Caco-2 (cell line): ENCODE measurements around the gene CS. TPM values are rescaled to one million over a fixed set of nuclear protein-coding genes. Genes with fewer than 3 reads are reported as not detected.

ENCODE experiments used
- BruUV-seq: library from RNA; stranded (reverse); fragments of 400-500 nt; replicated peaks from 2 replicates; lab custom pipeline; 2021; lab: Mats Ljungman, UMichigan
- CTCF ChIA-PET: fragments of 300-600 bp; sonication (Branson Sonifier 250); formaldehyde crosslinking; loops from one replicate; lab custom pipeline; 2022; ENCODE audit warnings: antibody characterized with exemption; lab: Charles Lee
- POLR2A ChIA-PET: fragments of 300-600 bp; sonication (Branson Sonifier 250); formaldehyde crosslinking; loops from one replicate; lab custom pipeline; 2022; ENCODE audit warnings: antibody characterized with exemption; lab: Charles Lee
- DNase-seq, 2 experiments: peaks; one replicate each; pipeline versions ENCODE4 v3.0.0 to v3.0.0-alpha.2; 2020 to 2022
- H3K27me3 ChIP-seq: replicated peaks from 2 replicates; pipeline ENCODE4 v1.6.0; 2011; ENCODE audit warnings: low read length; ENCODE audit not compliant: control insufficient read depth, insufficient read depth
- H3K36me3 ChIP-seq: 2 replicates; pipeline ENCODE4 v1.5.1; 2011; ENCODE audit warnings: low read length; ENCODE audit not compliant: control insufficient read depth, insufficient read depth
- H3K4me1 ChIP-seq: fragments of 250-450 bp; sonication (Bioruptor Pico); 2 replicates; pipeline ENCODE4 v1.5.1; 2020; ENCODE audit warnings: mild to moderate bottlenecking
- H3K4me3 ChIP-seq: 2 replicates; pipeline ENCODE4 v1.5.1; 2011; ENCODE audit warnings: low read depth, mild to moderate bottlenecking, control low read depth, low read length
- H3K9me3 ChIP-seq: fragments of 250-450 bp; sonication (Bioruptor Pico); 2 replicates; pipeline ENCODE4 v1.5.1; 2020; ENCODE audit warnings: mild to moderate bottlenecking, moderate library complexity
- H3K27ac Mint-ChIP-seq: one replicate; pipeline ENCODE4 v1.8.0; 2022; ENCODE audit warnings: mixed read lengths; ENCODE audit not compliant: unreplicated experiment
- H3K27me3 Mint-ChIP-seq: one replicate; pipeline ENCODE4 v1.8.0; 2022; ENCODE audit warnings: mixed read lengths; ENCODE audit not compliant: insufficient read depth, unreplicated experiment
- H3K36me3 Mint-ChIP-seq: one replicate; pipeline ENCODE4 v1.8.0; 2022; ENCODE audit warnings: mild to moderate bottlenecking, mixed read lengths; ENCODE audit not compliant: insufficient read depth, unreplicated experiment
- H3K4me1 Mint-ChIP-seq: one replicate; pipeline ENCODE4 v1.8.0; 2022; ENCODE audit warnings: low read depth, mixed read lengths; ENCODE audit not compliant: unreplicated experiment
- H3K4me3 Mint-ChIP-seq: one replicate; pipeline ENCODE4 v1.8.0; 2022; ENCODE audit warnings: mild to moderate bottlenecking, moderate library complexity, mixed read lengths; ENCODE audit not compliant: unreplicated experiment
- H3K9me3 Mint-ChIP-seq: one replicate; pipeline ENCODE4 v1.8.0; 2022; ENCODE audit warnings: mixed read lengths; ENCODE audit not compliant: unreplicated experiment
- CTCF ChIP-seq, 2 experiments: fragments of 200-600 bp in 1 of 2; IDR thresholded peaks; 1 replicate in 1 of 2; 2 replicates in 1 of 2; pipeline versions ENCODE4 v1.5.1 to v1.8.0; 2011 to 2022; ENCODE audit warnings: antibody characterized with exemption in 1 of 2, control low read depth in 1 of 2, inconsistent platforms in 1 of 2, low read depth in 1 of 2, low read length in 1 of 2, mild to moderate bottlenecking in 1 of 2, moderate library complexity in 1 of 2; ENCODE audit not compliant: insufficient read depth in 1 of 2, severe bottlenecking in 1 of 2, unreplicated experiment in 1 of 2
- intact Hi-C: fragments of 100-400 bp; cut with micrococcal nuclease; formaldehyde crosslinking; loops from one replicate; pipeline ENCODE4 v1.10.0; 2022; ENCODE audit not compliant: unreplicated experiment
- total RNA-seq: library from RNA; stranded (reverse); gene quantifications from 2 replicates; pipeline ENCODE4 v1.2.3, GENCODE V29; 2022

CS gene
- total RNA-seq, 1 experiment from 2014 or later, result 241 TPM

GRCh38 chr12:56242986-56243385 lies 57.1 kb downstream of the CS start:
- DNase-seq, result no peak
- Mint-ChIP-seq H3K27me3 (no peaks in the 10 kb centered on the region), H3K4me3 (no peak overlapping the region), H3K36me3 (peaks cover 46% of the 10 kb centered on the region), H3K27ac (no peak overlapping the region), H3K9me3 (no peaks in the 10 kb centered on the region), H3K4me1 (peaks cover 17% of the 10 kb centered on the region)
- TF ChIP-seq CTCF (IDR thresholded peaks at IDR 0.05; ENCODE audit: insufficient read depth in 1 of 2, low read depth in 1 of 2, low read length in 1 of 2, severe bottlenecking in 1 of 2, unreplicated experiment in 1 of 2), result no peak
- no TSS peak for BruUV-seq
- Histone ChIP-seq H3K27me3 (no peaks in the 10 kb centered on the region), H3K9me3 (no peaks in the 10 kb centered on the region), H3K4me1 (peaks cover 8% of the 10 kb centered on the region; the same call in 1 of the 2 replicates), H3K36me3 (no peaks in the 10 kb centered on the region), H3K4me3 (no peak overlapping the region)
- intact Hi-C loops, result no loop called here
- POLR2A ChIA-PET, result no interaction called here
- CTCF ChIA-PET, result no interaction called here

- Histone ChIP-seq H3K4me3 (no peak overlapping the region), H3K4me1 (peaks cover 8% of the 10 kb centered on the region; the same call in 1 of the 2 replicates), H3K36me3 (no peaks in the 10 kb centered on the region; the same call in 1 of the 2 replicates), H3K27me3 (no peaks in the 10 kb centered on the region), H3K9me3 (no peaks in the 10 kb centered on the region)
- Mint-ChIP-seq H3K9me3 (no peaks in the 10 kb centered on the region), H3K27ac (peak overlapping the region; percentile 45), H3K36me3 (peaks cover 45% of the 10 kb centered on the region), H3K27me3 (no peaks in the 10 kb centered on the region), H3K4me3 (no peak overlapping the region), H3K4me1 (peaks cover 17% of the 10 kb centered on the region)
- CTCF ChIA-PET, result no interaction called here
- intact Hi-C loops, result no loop called here
- BruUV-seq, result TSS peak; percentile 6
- POLR2A ChIA-PET, result no interaction called here
- DNase-seq, result no peak
- TF ChIP-seq CTCF (IDR thresholded peaks at IDR 0.05; ENCODE audit: insufficient read depth in 1 of 2, low read depth in 1 of 2, low read length in 1 of 2, severe bottlenecking in 1 of 2, unreplicated experiment in 1 of 2), result no peak
Observed at GRCh38 chr12:56241424-56242303, 58.5 kb downstream of the CS start.

- no peak overlapping the region for H3K4me3 ChIP-seq
- H3K9me3 ChIP-seq, result no peaks in the 10 kb centered on the region
- ChIA-PET POLR2A (no interaction called here), CTCF (no interaction called here)
- intact Hi-C loops, result no loop called here
- no peak overlapping the region for H3K27ac Mint-ChIP-seq
- peaks cover 59% of the 10 kb centered on the region for H3K36me3 Mint-ChIP-seq
- TF ChIP-seq CTCF (IDR thresholded peaks at IDR 0.05; ENCODE audit: insufficient read depth in 1 of 2, low read depth in 1 of 2, low read length in 1 of 2, severe bottlenecking in 1 of 2, unreplicated experiment in 1 of 2), result no peak
- H3K27me3 Mint-ChIP-seq, result no peaks in the 10 kb centered on the region
- BruUV-seq, result no TSS peak
- peaks cover 5% of the 10 kb centered on the region for H3K36me3 ChIP-seq
- no peak overlapping the region for H3K4me3 Mint-ChIP-seq
- no peaks in the 10 kb centered on the region for H3K9me3 Mint-ChIP-seq
- DNase-seq, result no peak
- no peaks in the 10 kb centered on the region for H3K27me3 ChIP-seq
- H3K4me1 Mint-ChIP-seq, result peaks cover 21% of the 10 kb centered on the region
- peaks cover 13% of the 10 kb centered on the region for H3K4me1 ChIP-seq
Observed at GRCh38 chr12:56237552-56237951, 62.6 kb downstream of the CS start.
